ENCODE results near the gene CCDC32.

The CCDC32 gene

GRCh38 chr15:40543631-40544294, 21.1 kb downstream of the CCDC32 start:
- Histone ChIP-seq H3K14ac (ENCODE audit: low read length) (no peak overlapping the region), H3K79me1 (ENCODE audit: low read length) (no peaks in the 10 kb centered on the region), H3K9ac (ENCODE audit: low read length) (no peak overlapping the region), H4K91ac (ENCODE audit: low read depth, low read length) (no peak overlapping the region), H3K9me3 (ENCODE audit: insufficient read depth, low read depth, low read length) (peaks cover 3% of the 10 kb centered on the region), H2BK5ac (ENCODE audit: low read depth, low read length, poor library complexity) (no peak overlapping the region), H3K79me2 (ENCODE audit: control insufficient read depth, insufficient read depth, low read length, poor library complexity) (no peaks in the 10 kb centered on the region), H4K8ac (ENCODE audit: low read depth, low read length) (no peak overlapping the region), H2BK12ac (ENCODE audit: low read length) (no peak overlapping the region), H3K27ac (ENCODE audit: low read depth, low read length) (no peak overlapping the region), H3K4me3 (ENCODE audit: low read depth, low read length) (no peak overlapping the region), H3K36me3 (ENCODE audit: control insufficient read depth in 1 of 2, insufficient read depth in 2 of 2, low read length in 2 of 2) (peaks cover 2 to 11% of the 10 kb centered on the region in 2 experiments), H2AK5ac (ENCODE audit: low read length) (no peak overlapping the region), H3K4me2 (ENCODE audit: low read length) (no peak overlapping the region), H3K18ac (ENCODE audit: low read length) (no peak overlapping the region), H3K4ac (ENCODE audit: low read depth, low read length) (no peak overlapping the region), H2BK120ac (ENCODE audit: insufficient read depth, low read length, poor library complexity) (no peak overlapping the region), H3K27me3 (ENCODE audit: insufficient read depth, low read length) (no peaks in the 10 kb centered on the region), H2AFZ (ENCODE audit: insufficient read depth, low read length, poor library complexity) (no peak overlapping the region), H3K4me1 (ENCODE audit: control insufficient read depth in 1 of 2, insufficient read depth in 2 of 2, low read length in 2 of 2) (no peaks in the 10 kb centered on the region), H3K23ac (ENCODE audit: low read length) (no peak overlapping the region), H4K12ac (ENCODE audit: low read depth, low read length) (no peak overlapping the region)
- WGBS (ENCODE audit: extremely low coverage, insufficient coverage, insufficient read length) = no CpG with 5 or more reads among the region's 5 CpGs
- DNase-seq = no peak

GRCh38 chr15:40543082-40543481, 21.8 kb downstream of the CCDC32 start:
- no peak overlapping the region for H3K23ac ChIP-seq (ENCODE audit: low read length)
- no peaks in the 10 kb centered on the region for H3K79me1 ChIP-seq (ENCODE audit: low read length)
- H3K9ac ChIP-seq (ENCODE audit: low read length) = no peak overlapping the region
- H3K36me3 ChIP-seq (ENCODE audit: control insufficient read depth in 1 of 2, insufficient read depth in 2 of 2, low read length in 2 of 2) = peaks cover 2 to 6% of the 10 kb centered on the region in 2 experiments
- WGBS (ENCODE audit: extremely low coverage, insufficient coverage, insufficient read length) = no CpG with 5 or more reads among the region's 3 CpGs
- H3K27me3 ChIP-seq (ENCODE audit: insufficient read depth, low read length) = no peaks in the 10 kb centered on the region
- no peak overlapping the region for H3K4me2 ChIP-seq (ENCODE audit: low read length)
- H4K12ac ChIP-seq (ENCODE audit: low read depth, low read length) = no peak overlapping the region
- no peak overlapping the region for H3K14ac ChIP-seq (ENCODE audit: low read length)
- no peak overlapping the region for H2AFZ ChIP-seq (ENCODE audit: insufficient read depth, low read length, poor library complexity)
- H3K4ac ChIP-seq (ENCODE audit: low read depth, low read length) = no peak overlapping the region
- no peak overlapping the region for H2AK5ac ChIP-seq (ENCODE audit: low read length)
- no peak overlapping the region for H3K4me3 ChIP-seq (ENCODE audit: low read depth, low read length)
- peaks cover 3% of the 10 kb centered on the region for H3K9me3 ChIP-seq (ENCODE audit: insufficient read depth, low read depth, low read length)
- no peak overlapping the region for H2BK120ac ChIP-seq (ENCODE audit: insufficient read depth, low read length, poor library complexity)
- H3K4me1 ChIP-seq (ENCODE audit: control insufficient read depth in 1 of 2, insufficient read depth in 2 of 2, low read length in 2 of 2) = no peaks in the 10 kb centered on the region
- no peak overlapping the region for H2BK5ac ChIP-seq (ENCODE audit: low read depth, low read length, poor library complexity)
- H3K27ac ChIP-seq (ENCODE audit: low read depth, low read length) = no peak overlapping the region
- no peak overlapping the region for H2BK12ac ChIP-seq (ENCODE audit: low read length)
- H3K18ac ChIP-seq (ENCODE audit: low read length) = no peak overlapping the region
- H4K91ac ChIP-seq (ENCODE audit: low read depth, low read length) = no peak overlapping the region
- no peak for DNase-seq
- H4K8ac ChIP-seq (ENCODE audit: low read depth, low read length) = no peak overlapping the region
- no peaks in the 10 kb centered on the region for H3K79me2 ChIP-seq (ENCODE audit: control insufficient read depth, insufficient read depth, low read length, poor library complexity)

GRCh38 chr15:40538976-40539375, 25.9 kb downstream of the CCDC32 start:
- no peaks in the 10 kb centered on the region for H3K4me1 ChIP-seq (ENCODE audit: control insufficient read depth in 1 of 2, insufficient read depth in 2 of 2, low read length in 2 of 2)
- H3K4me2 ChIP-seq (ENCODE audit: low read length) = no peak overlapping the region
- no peak overlapping the region for H2BK5ac ChIP-seq (ENCODE audit: low read depth, low read length, poor library complexity)
- no peak overlapping the region for H3K14ac ChIP-seq (ENCODE audit: low read length)
- no peak overlapping the region for H4K12ac ChIP-seq (ENCODE audit: low read depth, low read length)
- peaks cover 3% of the 10 kb centered on the region for H3K9me3 ChIP-seq (ENCODE audit: insufficient read depth, low read depth, low read length)
- no peak overlapping the region for H3K23ac ChIP-seq (ENCODE audit: low read length)
- no peaks in the 10 kb centered on the region for H3K27me3 ChIP-seq (ENCODE audit: insufficient read depth, low read length)
- no peaks in the 10 kb centered on the region for H3K36me3 ChIP-seq (ENCODE audit: control insufficient read depth in 1 of 2, insufficient read depth in 2 of 2, low read length in 2 of 2)
- H2BK12ac ChIP-seq (ENCODE audit: low read length) = no peak overlapping the region
- DNase-seq = no peak
- H4K91ac ChIP-seq (ENCODE audit: low read depth, low read length) = no peak overlapping the region
- no peak overlapping the region for H3K9ac ChIP-seq (ENCODE audit: low read length)
- no peaks in the 10 kb centered on the region for H3K79me1 ChIP-seq (ENCODE audit: low read length)
- WGBS (ENCODE audit: extremely low coverage, insufficient coverage, insufficient read length) = no CpG with 5 or more reads among the region's 6 CpGs
- H2AFZ ChIP-seq (ENCODE audit: insufficient read depth, low read length, poor library complexity) = no peak overlapping the region
- no peak overlapping the region for H2BK120ac ChIP-seq (ENCODE audit: insufficient read depth, low read length, poor library complexity)
- no peak overlapping the region for H4K8ac ChIP-seq (ENCODE audit: low read depth, low read length)
- no peak overlapping the region for H2AK5ac ChIP-seq (ENCODE audit: low read length)
- H3K4me3 ChIP-seq (ENCODE audit: low read depth, low read length) = no peak overlapping the region
- H3K4ac ChIP-seq (ENCODE audit: low read depth, low read length) = no peak overlapping the region
- no peak overlapping the region for H3K27ac ChIP-seq (ENCODE audit: low read depth, low read length)
- H3K79me2 ChIP-seq (ENCODE audit: control insufficient read depth, insufficient read depth, low read length, poor library complexity) = no peaks in the 10 kb centered on the region
- no peak overlapping the region for H3K18ac ChIP-seq (ENCODE audit: low read length)

GRCh38 chr15:40536501-40536900, 28.3 kb downstream of the CCDC32 start:
- no peak overlapping the region for H4K8ac ChIP-seq (ENCODE audit: low read depth, low read length)
- no CpG with 5 or more reads among the region's 5 CpGs for WGBS (ENCODE audit: extremely low coverage, insufficient coverage, insufficient read length)
- H3K27me3 ChIP-seq (ENCODE audit: insufficient read depth, low read length) = no peaks in the 10 kb centered on the region
- H2BK120ac ChIP-seq (ENCODE audit: insufficient read depth, low read length, poor library complexity) = no peak overlapping the region
- no peak overlapping the region for H3K4ac ChIP-seq (ENCODE audit: low read depth, low read length)
- no peak overlapping the region for H3K4me2 ChIP-seq (ENCODE audit: low read length)
- no peak overlapping the region for H3K23ac ChIP-seq (ENCODE audit: low read length)
- H3K79me2 ChIP-seq (ENCODE audit: control insufficient read depth, insufficient read depth, low read length, poor library complexity) = no peaks in the 10 kb centered on the region
- no peak overlapping the region for H3K18ac ChIP-seq (ENCODE audit: low read length)
- no peak overlapping the region for H4K12ac ChIP-seq (ENCODE audit: low read depth, low read length)
- no peak overlapping the region for H4K91ac ChIP-seq (ENCODE audit: low read depth, low read length)
- no peaks in the 10 kb centered on the region for H3K79me1 ChIP-seq (ENCODE audit: low read length)
- no peak overlapping the region for H3K27ac ChIP-seq (ENCODE audit: low read depth, low read length)
- H3K9ac ChIP-seq (ENCODE audit: low read length) = no peak overlapping the region
- H3K4me1 ChIP-seq (ENCODE audit: control insufficient read depth in 1 of 2, insufficient read depth in 2 of 2, low read length in 2 of 2) = no peaks in the 10 kb centered on the region
- no peak overlapping the region for H2AK5ac ChIP-seq (ENCODE audit: low read length)
- H2BK5ac ChIP-seq (ENCODE audit: low read depth, low read length, poor library complexity) = no peak overlapping the region
- H2AFZ ChIP-seq (ENCODE audit: insufficient read depth, low read length, poor library complexity) = no peak overlapping the region
- peaks cover 3% of the 10 kb centered on the region for H3K9me3 ChIP-seq (ENCODE audit: insufficient read depth, low read depth, low read length)
- H2BK12ac ChIP-seq (ENCODE audit: low read length) = no peak overlapping the region
- no peak for DNase-seq
- no peak overlapping the region for H3K14ac ChIP-seq (ENCODE audit: low read length)
- no peak overlapping the region for H3K4me3 ChIP-seq (ENCODE audit: low read depth, low read length)
- no peaks in the 10 kb centered on the region for H3K36me3 ChIP-seq (ENCODE audit: control insufficient read depth in 1 of 2, insufficient read depth in 2 of 2, low read length in 2 of 2)

All from trophoblast cell (in vitro differentiated cells and primary cell).